ENCODE measurements around the gene ABHD6.
"Not testable (repeated sequence)": the region's sequence is repeated elsewhere in the genome, so short reads cannot be mapped to it uniquely, and the experiment has no call there.

The ABHD6 gene

GRCh38 chr3:58237238-58237940, at the start of gene ABHD6:
Gene ABHD6 (plus strand): TSS chr3:58237792. CDS start chr3:58256587, 18,795 bp downstream.
- DNase-seq, result peak; percentile 74 to 87

DNA sequence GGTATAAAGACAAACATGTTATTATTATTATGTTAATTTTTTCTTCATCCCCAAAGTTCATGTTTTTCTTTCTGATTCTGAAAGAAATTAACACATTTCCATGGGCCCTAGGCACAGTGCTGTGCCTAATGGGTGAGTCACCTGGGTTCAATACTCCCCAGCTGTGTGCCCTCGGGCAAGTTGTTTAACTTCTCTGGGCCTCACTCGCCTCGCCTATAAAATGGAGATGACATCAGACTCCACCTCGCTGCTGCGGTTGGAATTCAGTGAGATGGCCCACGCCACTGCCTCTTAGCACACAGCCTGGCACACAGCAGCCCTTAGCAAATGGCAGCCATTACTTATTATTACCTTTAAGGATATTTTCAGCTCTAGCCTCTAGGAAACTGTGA, 49.4 kb upstream of the ABHD6 start:
- DNase-seq, result no peak

DNA sequence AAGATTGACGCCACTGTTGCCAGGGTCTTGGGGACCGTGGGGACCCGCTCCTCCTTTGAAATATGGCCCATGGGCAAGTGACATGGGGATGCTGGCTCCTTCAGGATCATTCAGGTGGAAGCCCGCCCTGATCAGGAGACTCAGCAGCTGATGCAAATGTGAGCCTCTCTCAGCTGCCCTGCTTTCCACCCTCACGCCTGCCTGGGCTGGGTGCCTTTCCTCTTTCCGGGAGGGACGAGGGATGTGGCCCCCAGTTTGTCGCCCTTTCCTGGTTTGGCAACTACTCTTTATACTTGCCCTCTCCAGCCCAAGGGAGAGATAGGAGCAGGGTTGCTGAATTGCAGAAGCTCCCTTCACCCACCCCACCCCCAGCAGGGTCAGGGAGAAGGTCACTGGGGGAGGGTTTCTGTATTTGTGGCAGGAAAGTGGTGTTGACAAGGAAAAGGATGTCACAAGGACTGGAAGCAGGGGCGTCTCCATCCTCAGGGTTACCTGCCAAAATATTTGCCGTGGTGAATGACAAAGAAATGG, 48.6 kb upstream of the ABHD6 start:
- DNase-seq, result no peak

GRCh38 chr3:58189691-58190090, 47.9 kb upstream of the ABHD6 start:
- no peak for DNase-seq

DNA sequence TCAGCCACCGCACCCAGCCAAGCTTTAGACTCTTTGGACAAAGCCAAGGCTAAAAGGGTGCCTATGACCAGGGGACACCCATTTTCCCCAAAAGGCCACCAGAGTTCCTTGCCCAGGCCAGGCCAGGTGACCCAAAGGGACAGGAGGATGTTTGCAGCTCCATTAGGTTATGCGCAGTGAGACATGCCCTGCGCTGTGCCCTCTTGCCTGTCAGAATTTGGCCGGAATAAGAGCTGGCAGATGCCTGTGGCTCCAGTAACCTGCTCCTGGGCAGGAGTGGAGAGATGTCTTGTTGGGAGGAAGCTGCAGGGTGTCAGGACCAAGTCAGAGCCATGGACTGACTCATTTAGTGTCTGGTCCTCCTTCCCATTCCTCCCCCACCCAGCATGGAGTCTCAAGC, 47.3 kb upstream of the ABHD6 start:
- DNase-seq, result no peak

DNA sequence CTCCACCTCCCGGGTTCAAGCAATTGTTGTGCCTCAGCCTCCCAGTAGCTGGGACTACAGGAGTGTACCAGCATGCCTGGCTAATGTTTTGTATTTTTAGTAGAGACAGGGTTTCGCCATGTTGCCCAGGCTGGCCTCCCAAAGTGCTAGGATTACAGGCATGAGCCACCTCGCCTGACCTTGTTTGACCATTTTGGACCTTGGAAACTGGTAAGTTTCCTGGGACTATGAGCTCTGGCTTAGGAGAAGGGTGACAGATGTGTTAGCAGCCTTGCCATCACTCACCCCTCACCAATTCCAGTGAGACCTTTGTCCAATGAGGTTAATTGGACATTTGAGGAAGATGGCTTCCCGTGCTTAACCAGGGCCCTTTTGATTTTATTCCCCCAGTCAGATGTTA, 46.7 kb upstream of the ABHD6 start:
- DNase-seq, result no peak

GRCh38 chr3:58191361-58191991, 46.1 kb upstream of the ABHD6 start:
- DNase-seq, result no peak

DNA sequence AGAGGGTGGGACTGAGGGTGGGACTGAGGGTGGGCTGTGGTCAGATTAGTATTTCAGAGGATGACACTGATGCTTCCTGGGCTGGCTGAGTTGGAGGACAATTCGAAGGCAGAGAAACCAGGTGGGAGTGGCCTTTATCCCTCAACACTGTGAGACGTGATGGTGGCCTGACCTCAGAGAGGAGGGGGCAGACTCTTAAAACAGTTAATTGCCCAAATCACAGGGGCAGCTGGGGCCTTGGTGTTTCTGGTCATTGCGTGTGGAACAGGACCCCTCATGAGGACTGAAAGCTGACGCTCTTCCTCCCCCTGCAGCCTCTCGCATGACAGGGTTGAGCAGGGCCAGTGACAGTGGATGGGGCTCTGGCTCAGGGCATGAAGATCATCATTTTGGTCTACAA, 45.5 kb upstream of the ABHD6 start:
- no peak for DNase-seq

- no peak for DNase-seq
Observed at GRCh38 chr3:58193682-58194407, 43.7 kb upstream of the ABHD6 start.

DNA sequence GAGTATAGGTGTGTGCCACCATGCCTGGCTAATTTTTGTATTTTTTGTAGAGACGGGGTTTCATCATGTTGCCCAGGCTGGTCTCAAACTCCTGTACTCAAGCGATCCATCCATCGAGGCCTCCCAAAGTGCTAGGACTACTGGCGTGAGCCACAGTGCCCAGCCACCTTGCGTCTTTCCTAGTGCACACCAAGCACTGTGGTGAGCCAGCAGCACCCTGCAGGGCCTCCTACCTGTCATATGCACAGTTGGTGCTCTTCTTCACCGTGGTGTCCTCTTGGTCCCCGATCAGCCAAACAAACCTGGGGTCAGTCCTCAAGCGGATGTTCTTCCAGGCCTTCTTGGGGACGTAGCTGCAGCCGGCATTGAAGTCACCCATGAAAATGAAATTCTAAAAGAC, 40.0 kb upstream of the ABHD6 start:
- no peak for DNase-seq

GRCh38 chr3:58198362-58198761, 39.2 kb upstream of the ABHD6 start:
- DNase-seq, result no peak

DNA sequence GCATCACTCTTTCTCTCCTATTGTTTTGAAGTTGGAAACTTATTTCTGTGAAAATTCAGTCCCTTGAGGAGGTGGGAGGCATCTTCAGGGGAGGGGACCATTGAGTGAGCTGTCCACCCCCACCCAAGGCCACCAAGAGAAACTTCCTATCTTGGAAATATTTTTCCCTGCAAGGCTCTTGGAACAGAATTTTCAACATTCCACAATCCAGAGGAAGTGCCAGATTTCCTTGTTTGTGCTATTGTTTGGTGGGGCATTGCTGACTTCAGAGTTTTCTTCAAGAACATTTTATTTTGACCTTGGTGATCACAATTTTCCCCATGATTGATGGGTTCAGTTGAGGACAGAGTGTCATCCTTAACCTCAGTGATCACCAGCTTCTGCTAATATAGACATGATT, 38.8 kb upstream of the ABHD6 start:
- no peak for DNase-seq

DNA sequence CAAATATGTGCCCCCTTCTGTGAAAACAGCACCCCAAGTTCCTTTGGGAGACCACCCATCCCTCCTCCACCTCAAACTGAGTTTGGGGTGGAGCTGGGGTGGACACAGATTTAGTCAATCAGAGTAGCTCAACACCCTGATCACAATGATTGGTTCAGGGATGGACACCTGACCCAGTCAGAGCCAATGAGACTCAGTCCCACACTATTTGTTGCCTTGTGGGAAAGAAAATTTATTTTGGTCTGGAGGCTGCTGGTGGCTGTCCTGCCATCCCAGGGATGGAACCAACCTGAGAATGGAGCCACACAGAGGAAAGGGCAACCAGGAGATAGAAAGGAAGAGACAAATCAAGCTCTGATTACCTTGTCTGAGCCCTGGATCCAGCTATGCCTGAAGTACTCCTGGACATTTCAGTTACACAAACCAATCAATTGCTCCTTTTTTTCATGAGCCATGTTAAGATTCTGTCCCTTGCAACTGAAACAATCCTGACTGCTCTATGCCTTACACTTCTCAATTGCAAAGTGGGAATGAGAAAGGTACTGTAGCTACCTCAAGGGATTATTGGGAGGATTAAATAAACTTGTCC, 37.4 kb upstream of the ABHD6 start:
- no peak for DNase-seq

DNA sequence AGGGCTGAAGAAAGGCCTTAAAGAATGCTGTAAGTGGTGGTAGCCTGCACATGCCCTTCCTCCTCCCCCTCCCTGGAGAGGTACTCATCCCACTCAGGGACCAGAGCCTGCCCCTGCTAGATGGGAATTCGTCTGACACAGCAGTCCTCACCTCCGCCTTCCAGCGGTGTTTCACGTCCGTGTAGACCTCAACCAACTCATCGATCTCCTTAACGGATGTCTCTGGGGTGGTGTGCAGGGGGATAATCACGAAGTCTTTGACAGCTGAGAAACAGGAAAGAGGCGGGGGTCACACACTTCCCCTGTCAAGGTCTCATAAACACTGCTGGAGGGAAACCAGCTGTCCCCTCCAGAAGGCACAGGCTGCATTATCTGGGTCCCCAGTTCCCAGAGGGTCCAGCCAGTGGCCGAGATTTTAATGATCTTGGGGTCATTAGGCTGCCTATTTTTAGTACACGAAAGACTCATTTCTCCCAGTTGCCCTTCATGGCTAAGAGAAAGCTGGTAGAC, 36.7 kb upstream of the ABHD6 start:
- no peak for DNase-seq

DNA sequence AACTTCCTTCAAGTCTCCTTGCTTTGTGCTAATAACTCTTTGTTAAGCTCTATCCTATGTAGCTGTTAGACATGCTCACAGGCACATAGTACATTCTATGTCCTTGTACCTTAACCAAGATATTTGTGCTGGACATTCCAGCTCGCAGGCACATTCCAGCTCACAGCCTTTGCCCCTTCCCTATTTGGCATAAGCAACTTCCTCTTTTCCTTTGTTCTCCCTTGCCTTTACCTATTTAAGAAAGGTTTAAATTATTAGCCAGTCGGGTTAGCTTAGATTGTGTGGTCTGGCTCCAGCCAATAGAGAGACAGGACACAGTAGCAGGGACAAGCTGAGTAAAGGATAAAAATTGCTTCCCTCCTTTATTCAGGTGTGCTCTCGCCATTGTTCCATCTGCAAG, 36.1 kb upstream of the ABHD6 start:
- not testable (repeated sequence) for DNase-seq

GRCh38 chr3:58202917-58203360, 34.7 kb upstream of the ABHD6 start:
- peak in 1 of 2 donors; percentile 15 for DNase-seq

GRCh38 chr3:58203541-58203940, 34.1 kb upstream of the ABHD6 start:
- no peak for DNase-seq

GRCh38 chr3:58204720-58205119, 32.9 kb upstream of the ABHD6 start:
- no peak for DNase-seq

DNA sequence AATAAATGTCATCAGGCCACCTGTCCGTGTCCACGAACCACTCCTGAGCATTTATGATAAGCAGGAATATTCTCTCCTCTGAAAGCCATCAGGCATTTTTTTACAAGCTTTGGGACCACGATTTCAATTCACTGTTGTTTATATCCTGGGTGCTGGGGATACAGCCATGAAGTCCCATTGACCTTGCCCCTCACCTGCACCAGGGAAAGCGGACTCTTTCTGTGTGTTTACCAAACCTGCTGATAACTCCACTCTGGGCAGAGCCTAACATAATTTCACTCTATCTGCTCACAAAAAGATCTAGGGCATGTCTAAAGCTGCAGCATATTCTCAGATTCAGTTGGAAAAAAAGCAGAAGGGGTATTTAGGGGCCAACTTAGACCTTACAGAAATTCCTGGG, 31.6 kb upstream of the ABHD6 start:
- DNase-seq, result no peak

- DNase-seq, result no peak
Observed at GRCh38 chr3:58206406-58207011, 31.1 kb upstream of the ABHD6 start.

- no peak for DNase-seq
Observed at GRCh38 chr3:58207954-58208353, 29.6 kb upstream of the ABHD6 start.

DNA sequence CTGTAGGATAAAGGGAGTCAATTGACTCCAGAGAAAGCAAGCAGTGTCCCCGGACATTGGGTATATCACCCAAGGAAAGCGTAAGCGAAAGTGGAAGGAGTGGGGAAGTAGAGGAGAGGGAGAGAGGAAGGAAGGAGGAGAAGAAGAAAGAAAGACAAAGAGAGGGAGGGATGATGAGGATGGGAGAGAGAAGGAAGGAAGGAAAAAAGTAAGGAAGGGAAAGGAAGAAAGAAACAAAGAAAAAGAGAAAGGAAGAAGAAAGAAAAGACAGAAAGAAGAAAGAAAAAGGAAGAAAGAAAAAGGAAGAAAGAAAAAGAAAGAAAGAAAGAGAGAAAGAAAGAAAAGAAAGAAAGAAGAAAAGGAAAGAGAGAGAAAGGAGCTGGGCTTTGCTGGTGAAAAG, 27.7 kb upstream of the ABHD6 start:
- no peak for DNase-seq

Data from CD4-positive, alpha-beta T cell treated with Interleukin-4 for 1 hour (primary cell).